GM18505 (cell line): ENCODE measurements around the gene ANG.
"Not testable (repeated sequence)": the region's sequence is repeated elsewhere in the genome, so short reads cannot be mapped to it uniquely, and the experiment has no call there.

Source experiments
- ATAC-seq: cut with Tn5 transposase; IDR thresholded peaks from one replicate; pipeline ENCODE4 v1.9.1; 2021; ENCODE audit not compliant: unreplicated experiment
- POLR2A ChIP-seq: IDR thresholded peaks from 4 replicates; pipeline ENCODE4 v1.6.1; 2011; ENCODE audit warnings: borderline replicate concordance; ENCODE audit not compliant: insufficient read depth, insufficient read length; ENCODE audit errors: extremely low read depth

Gene ANG

GRCh38 chr14:20732979-20733635 lies 44.5 kb downstream of the ANG start:
- no peak for ATAC-seq
- TF ChIP-seq POLR2A: no peak

- TF ChIP-seq POLR2A: no peak
These were observed 45.3 kb downstream of the ANG start for GRCh38 chr14:20733684-20734429.

GRCh38 chr14:20734430-20734806 lies 45.9 kb downstream of the ANG start:
- no peak for TF ChIP-seq POLR2A
- ATAC-seq: no peak

More at GRCh38 chr14:20733684-20734429, 45.3 kb downstream of the ANG start:
- ATAC-seq: no peak

- ATAC-seq: not testable (repeated sequence)
These were observed 49.7 kb downstream of the ANG start for GRCh38 chr14:20738292-20738691.

GRCh38 chr14:20742132-20742531 lies 53.6 kb downstream of the ANG start:
- ATAC-seq: no peak
- TF ChIP-seq POLR2A: no peak

GRCh38 chr14:20743556-20743955 lies 55.0 kb downstream of the ANG start:
- no peak for TF ChIP-seq POLR2A
- no peak for ATAC-seq
